NOMO-1 (cell line): ENCODE results near the gene TAS2R9.
"Not testable (repeated sequence)": the region's sequence is repeated elsewhere in the genome, so short reads cannot be mapped to it uniquely, and the experiment has no call there.

Experiments used
- DNase-seq, 2 experiments: peaks; one replicate each; lab custom pipeline; 2025; ENCODE audit not compliant: unreplicated experiment in 2 of 2; lab: John Stamatoyannopoulos, UW

Gene TAS2R9, protein sequence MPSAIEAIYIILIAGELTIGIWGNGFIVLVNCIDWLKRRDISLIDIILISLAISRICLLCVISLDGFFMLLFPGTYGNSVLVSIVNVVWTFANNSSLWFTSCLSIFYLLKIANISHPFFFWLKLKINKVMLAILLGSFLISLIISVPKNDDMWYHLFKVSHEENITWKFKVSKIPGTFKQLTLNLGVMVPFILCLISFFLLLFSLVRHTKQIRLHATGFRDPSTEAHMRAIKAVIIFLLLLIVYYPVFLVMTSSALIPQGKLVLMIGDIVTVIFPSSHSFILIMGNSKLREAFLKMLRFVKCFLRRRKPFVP

GRCh38 chr12:10810068-10810467, at the start of gene TAS2R9:
TSS of gene TAS2R9 (minus strand) at chr12:10810168. CDS start at chr12:10810075, 93 bp downstream.
- DNase-seq = no peak

- no peak for DNase-seq
Measured at GRCh38 chr12:10855807-10856206, 45.8 kb upstream of the TAS2R9 start.

GRCh38 chr12:10853776-10854175, 43.8 kb upstream of the TAS2R9 start:
- no peak for DNase-seq

DNA sequence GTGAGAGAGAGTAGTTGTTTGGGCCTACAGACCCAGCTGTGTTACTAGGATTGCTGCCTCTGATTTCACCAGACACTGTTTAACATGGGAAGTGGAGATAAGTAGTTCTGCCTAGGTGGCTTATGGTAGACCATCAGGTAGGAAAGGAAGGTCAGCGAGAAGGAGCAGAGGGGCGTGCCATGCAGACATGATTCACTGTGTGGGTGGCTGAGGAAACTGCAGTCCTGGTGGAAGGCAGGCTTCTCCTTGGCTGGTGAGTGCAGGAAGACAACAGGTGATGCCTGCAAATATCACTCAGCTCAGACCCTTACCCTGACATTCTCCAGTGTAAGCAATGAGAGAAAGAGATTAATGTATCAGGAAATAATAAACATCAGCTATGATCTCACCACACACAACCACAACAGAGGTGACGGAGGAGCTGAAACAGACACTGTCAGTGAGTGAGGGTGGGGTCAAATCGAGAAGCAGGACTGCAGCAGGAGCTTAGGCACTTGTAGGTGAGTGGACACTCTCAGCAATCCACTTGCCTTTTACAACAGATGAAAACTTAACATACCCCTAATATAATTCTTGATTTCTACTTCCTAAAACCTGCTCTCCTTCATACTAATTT, 41.4 kb upstream of the TAS2R9 start:
- no peak for DNase-seq

- DNase-seq = no peak
Measured at GRCh38 chr12:10849425-10849878, 39.5 kb upstream of the TAS2R9 start, which contains the start of gene PRR4. TSS of gene PRR4 (minus strand) at chr12:10849475. CDS start at chr12:10849437, 38 bp downstream.

GRCh38 chr12:10847744-10848143, 37.8 kb upstream of the TAS2R9 start:
- DNase-seq = no peak

DNA sequence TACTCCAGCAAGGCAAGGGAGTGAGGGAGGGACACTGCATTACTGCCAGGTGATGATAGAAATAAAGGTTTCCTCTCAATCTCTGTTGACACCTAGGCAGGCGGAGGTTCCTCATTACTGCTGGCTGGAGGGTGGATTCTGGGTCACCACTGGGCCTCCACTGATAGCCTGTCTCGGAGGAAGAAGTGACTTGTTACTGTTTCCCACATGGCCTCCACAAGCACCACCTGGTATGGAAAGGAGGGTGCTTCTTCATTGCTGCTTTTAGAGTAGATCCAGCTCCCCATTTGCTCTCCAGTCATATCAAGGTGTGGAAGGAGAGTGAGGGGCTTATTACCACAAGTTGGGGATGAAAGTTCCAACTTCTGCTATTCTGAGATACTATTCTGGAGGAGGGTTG, 32.9 kb upstream of the TAS2R9 start:
- DNase-seq = no peak

GRCh38 chr12:10838461-10838860, 28.5 kb upstream of the TAS2R9 start:
- DNase-seq = no peak

DNA sequence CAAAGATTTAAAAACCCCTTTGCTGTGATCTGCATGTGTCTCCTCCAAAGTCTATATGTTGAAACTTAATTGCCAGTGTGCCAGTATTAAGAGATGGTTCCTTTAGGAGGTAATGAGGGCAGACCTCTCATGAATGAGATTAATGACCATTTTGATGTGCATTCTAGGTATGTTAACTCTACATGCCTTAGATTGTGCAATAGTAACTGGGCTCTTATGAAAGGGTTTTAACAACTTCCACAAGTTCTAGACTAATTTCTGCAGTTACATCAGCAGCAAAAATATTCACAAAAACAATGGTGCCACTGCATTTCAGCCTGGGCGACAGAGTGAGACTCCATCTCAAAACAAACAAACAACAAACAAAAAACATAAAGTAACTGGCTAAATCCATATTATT, 20.0 kb upstream of the TAS2R9 start:
- DNase-seq = no peak

- no peak for DNase-seq
Measured at GRCh38 chr12:10826258-10826657, 16.3 kb upstream of the TAS2R9 start, which contains the start of gene TAS2R10. TSS of gene TAS2R10 (minus strand) at chr12:10826358. CDS start at chr12:10826269, 89 bp downstream.

- no peak for DNase-seq
Measured at GRCh38 chr12:10824957-10825356, 15.0 kb upstream of the TAS2R9 start.

DNA sequence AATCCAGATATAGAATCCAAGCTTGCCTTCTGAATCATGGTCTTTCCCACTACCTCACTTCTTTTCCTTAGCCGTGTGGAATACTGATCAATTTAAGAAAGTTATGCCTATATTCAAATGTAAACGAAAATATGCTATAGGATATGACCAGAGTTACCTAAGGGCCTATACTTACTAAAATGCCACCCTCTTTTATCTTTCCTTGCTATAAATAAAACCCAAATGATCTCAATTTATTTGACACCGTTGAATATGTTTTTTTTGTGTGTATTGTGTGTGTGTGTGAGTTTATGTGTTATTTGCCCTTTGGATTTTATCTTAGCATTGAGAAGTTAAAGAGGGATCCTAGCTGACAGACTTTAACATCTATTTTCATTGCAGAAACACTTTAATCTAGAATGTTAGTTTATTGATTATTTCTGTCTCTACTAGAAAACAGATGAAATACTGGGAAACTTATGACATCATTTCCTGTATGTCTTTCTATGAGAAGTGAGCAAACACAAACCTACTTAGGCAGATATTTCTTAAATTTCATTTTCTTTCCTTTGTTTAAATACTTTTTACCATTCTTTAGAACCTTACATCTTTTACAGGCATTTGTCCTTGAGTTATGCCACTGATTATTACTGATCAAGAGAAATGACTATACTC, 2.0 kb upstream of the TAS2R9 start:
- DNase-seq = no peak

GRCh38 chr12:10807186-10807585, 2.8 kb downstream of the TAS2R9 start, which contains the start of gene TAS2R8:
TSS of gene TAS2R8 (minus strand) at chr12:10807286. CDS start at chr12:10806980, 306 bp downstream.
- no peak for DNase-seq

DNA sequence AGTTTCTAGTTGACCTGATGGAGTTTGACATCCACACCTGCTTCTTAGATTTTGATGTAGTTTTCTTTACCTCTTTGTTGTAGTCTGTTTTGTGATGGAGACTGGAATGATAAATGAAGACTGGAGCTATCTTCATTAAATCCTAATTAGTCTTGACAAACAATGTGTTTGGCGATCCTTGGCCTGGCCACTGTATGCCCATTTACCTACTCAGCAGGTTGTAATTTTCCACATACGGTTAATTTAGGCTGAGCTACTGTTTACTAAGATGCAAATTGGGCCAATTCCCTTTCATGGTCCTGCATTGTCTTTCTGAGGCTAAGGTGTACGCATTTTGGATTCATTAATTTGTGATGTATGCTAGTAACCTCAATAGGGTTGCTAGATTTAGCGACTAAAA, 7.4 kb downstream of the TAS2R9 start, which contains the start of gene TAS2R7:
TAS2R7 (minus strand) TSS at position 41 of the 400 bp plus-strand sequence. CDS start 57 bp downstream, outside the sequence.
- no peak for DNase-seq

- DNase-seq = no peak
Measured at GRCh38 chr12:10801741-10802140, 8.2 kb downstream of the TAS2R9 start.

DNA sequence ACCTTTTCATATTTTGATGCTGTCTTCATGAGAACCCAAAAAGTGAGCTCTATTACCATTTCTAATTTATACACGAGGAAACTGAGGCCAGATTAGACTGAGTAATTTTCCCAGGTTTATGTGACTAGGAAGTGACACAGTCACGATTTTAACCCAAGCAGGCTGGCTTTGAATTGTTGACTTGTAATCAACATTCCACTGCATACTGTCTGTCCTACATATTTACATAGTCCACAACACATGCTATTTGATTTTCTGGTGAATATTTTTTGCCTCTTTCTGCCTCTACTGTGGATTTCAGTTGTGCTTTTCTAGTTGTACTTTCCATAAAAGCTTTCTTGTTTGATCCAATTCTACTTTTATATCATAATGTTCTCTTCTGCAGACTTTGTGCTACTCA, 15.7 kb downstream of the TAS2R9 start:
- DNase-seq = no peak

DNA sequence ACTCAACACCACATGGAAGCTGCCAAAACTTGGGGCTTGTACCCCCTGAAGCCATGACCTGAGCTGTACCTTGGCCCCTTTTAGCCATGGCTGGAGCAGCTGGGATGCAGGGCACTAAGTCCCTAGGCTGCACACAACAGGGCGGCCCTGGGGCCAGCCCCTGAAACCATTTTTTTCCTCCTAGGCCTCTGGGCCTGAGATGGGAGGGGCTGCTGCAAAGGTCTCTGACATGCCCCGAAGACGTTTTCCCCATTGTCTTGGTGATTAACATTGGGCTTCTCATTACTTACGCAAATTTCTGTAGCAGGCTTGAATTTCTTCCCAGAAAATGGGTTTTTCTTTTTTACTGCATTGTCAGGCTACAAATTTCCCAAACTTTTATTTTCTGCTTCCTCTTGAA, 18.2 kb downstream of the TAS2R9 start:
- not testable (repeated sequence) for DNase-seq

GRCh38 chr12:10783252-10783651, 26.7 kb downstream of the TAS2R9 start:
- DNase-seq = no peak

DNA sequence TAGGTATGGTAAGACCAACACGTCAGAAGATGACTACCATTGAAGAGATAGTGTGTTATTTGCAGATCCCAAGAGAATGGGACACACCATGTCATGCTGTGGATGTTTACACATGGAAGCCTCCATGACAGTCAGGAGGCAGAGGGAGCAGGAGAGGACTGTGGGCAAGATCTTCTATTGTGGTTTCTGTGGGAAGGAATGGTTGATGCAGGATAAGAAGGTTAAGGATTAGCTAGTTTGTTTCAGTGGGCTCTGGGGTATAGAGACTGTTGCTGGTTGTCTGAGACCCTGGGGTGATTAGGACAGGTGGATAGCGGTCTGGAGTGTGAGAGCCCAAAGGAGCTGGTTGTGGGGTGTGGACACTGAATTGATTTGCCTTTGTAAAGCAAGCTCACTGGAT, 30.9 kb downstream of the TAS2R9 start:
- no peak for DNase-seq

DNA sequence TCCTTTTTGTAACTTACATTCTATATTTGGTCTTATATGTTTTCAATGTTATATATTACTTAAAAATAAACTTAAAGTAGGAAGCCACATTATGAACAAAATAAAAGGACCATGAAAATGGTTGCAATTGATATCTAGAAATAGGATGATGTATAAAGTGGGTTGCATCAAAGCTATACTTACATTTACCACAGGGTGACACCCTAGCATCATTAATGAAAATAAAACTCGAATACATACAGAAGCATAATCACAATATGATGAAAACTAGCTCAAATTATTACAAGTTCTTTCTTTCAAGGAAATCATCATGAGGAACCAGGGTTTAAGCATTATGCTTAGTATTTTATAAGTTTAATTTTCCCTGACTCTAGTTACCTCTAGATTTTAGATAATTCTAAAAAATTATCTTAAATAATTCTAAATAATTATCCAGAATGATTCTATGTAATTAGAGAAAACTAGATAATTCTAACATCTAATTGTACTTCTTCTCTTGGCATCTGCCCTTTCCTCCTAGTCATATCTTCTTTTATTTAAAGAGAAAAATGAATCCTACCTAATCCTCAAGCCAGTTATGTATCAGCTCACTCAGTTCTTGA, 38.7 kb downstream of the TAS2R9 start:
- peak in 1 of 2 experiments; percentile 8 for DNase-seq

- DNase-seq = no peak
Measured at GRCh38 chr12:10759657-10760056, 50.3 kb downstream of the TAS2R9 start.
